ENCODE results near the gene CNOT11. TPM values are rescaled to one million over a fixed set of nuclear protein-coding genes. Genes with fewer than 3 reads are reported as not detected.

CNOT11 gene
- total and polyA plus RNA-seq, 2 of the 13 experiments (the other 11 are each of a cell fraction or from before 2014, with no cell fraction given), result 114 to 209 TPM

- TF ChIP-seq ZFP90 (CRISPR knock-in tag; IDR thresholded peaks at IDR 0.05; ENCODE audit: borderline replicate concordance) (no peak), MAZ (IDR thresholded peaks at IDR 0.05; ENCODE audit: borderline replicate concordance, low read depth, low read length) (no peak), MAZ (CRISPR knock-in tag; IDR thresholded peaks at IDR 0.05; ENCODE audit: low read depth) (no peak), ZNF790 (CRISPR knock-in tag; IDR thresholded peaks at IDR 0.05; ENCODE audit: borderline replicate concordance) (peak; percentile 11), MZF1 (CRISPR knock-in tag; IDR thresholded peaks at IDR 0.05; ENCODE audit: borderline replicate concordance) (peak; percentile 35; the same call in 1 of the 2 replicates), NRL (CRISPR knock-in tag; IDR thresholded peaks at IDR 0.05; ENCODE audit: borderline replicate concordance) (no peak; the same call in 1 of the 2 replicates), ZSCAN30 (CRISPR knock-in tag; IDR thresholded peaks at IDR 0.05) (0 out of 2 replicates have a peak, but pooled peaks have one; percentile 9), FOXO1 (CRISPR knock-in tag; IDR thresholded peaks at IDR 0.05) (no peak), PRDM4 (CRISPR knock-in tag; IDR thresholded peaks at IDR 0.05; ENCODE audit: borderline replicate concordance) (0 out of 2 replicates have a peak, but pooled peaks have one; percentile 82), HOXA5 (CRISPR knock-in tag; IDR thresholded peaks at IDR 0.05) (no peak), SAP130 (CRISPR knock-in tag; IDR thresholded peaks at IDR 0.05; ENCODE audit: low read depth) (0 out of 2 replicates have a peak, but pooled peaks have one; percentile 0), PHF5A (CRISPR knock-in tag; IDR thresholded peaks at IDR 0.05; ENCODE audit: low read depth, unreplicated experiment) (no peak), ZNF253 (CRISPR knock-in tag; IDR thresholded peaks at IDR 0.05; ENCODE audit: borderline replicate concordance) (0 out of 2 replicates have a peak, but pooled peaks have one; percentile 61), ZNF292 (CRISPR knock-in tag; IDR thresholded peaks at IDR 0.05; ENCODE audit: borderline replicate concordance, low read depth) (0 out of 2 replicates have a peak, but pooled peaks have one; percentile 35), CREB1 (IDR thresholded peaks at IDR 0.05) (no peak), CREB1 (CRISPR knock-in tag; IDR thresholded peaks at IDR 0.05) (no peak), USF2 (IDR thresholded peaks at IDR 0.05; ENCODE audit: low read depth, low read length) (no peak), USF2 (CRISPR knock-in tag; IDR thresholded peaks at IDR 0.05; ENCODE audit: borderline replicate concordance) (no peak), ZNF570 (CRISPR knock-in tag; IDR thresholded peaks at IDR 0.05; ENCODE audit: borderline replicate concordance) (0 out of 2 replicates have a peak, but pooled peaks have one; percentile 79), ONECUT2 (CRISPR knock-in tag; IDR thresholded peaks at IDR 0.05) (no peak)
- TF ChIP-seq, protein P1, sequence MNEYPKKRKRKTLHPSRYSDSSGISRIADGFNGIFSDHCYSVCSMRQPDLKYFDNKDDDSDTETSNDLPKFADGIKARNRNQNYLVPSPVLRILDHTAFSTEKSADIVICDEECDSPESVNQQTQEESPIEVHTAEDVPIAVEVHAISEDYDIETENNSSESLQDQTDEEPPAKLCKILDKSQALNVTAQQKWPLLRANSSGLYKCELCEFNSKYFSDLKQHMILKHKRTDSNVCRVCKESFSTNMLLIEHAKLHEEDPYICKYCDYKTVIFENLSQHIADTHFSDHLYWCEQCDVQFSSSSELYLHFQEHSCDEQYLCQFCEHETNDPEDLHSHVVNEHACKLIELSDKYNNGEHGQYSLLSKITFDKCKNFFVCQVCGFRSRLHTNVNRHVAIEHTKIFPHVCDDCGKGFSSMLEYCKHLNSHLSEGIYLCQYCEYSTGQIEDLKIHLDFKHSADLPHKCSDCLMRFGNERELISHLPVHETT (CRISPR knock-in tag; conservative IDR thresholded peaks at IDR 0.05), result no peak
- TF ChIP-seq, protein P2, sequence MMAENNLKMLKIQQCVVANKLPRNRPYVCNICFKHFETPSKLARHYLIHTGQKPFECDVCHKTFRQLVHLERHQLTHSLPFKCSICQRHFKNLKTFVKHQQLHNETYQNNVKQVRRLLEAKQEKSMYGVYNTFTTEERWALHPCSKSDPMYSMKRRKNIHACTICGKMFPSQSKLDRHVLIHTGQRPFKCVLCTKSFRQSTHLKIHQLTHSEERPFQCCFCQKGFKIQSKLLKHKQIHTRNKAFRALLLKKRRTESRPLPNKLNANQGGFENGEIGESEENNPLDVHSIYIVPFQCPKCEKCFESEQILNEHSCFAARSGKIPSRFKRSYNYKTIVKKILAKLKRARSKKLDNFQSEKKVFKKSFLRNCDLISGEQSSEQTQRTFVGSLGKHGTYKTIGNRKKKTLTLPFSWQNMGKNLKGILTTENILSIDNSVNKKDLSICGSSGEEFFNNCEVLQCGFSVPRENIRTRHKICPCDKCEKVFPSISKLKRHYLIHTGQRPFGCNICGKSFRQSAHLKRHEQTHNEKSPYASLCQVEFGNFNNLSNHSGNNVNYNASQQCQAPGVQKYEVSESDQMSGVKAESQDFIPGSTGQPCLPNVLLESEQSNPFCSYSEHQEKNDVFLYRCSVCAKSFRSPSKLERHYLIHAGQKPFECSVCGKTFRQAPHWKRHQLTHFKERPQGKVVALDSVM (CRISPR knock-in tag; IDR thresholded peaks at IDR 0.05), result no peak
These were observed 55.3 kb downstream of the CNOT11 start (continued) for GRCh38 chr2:101307950-101308431.

Measured in HepG2 (cell line).